Glomerular endothelial cell (primary cell): ENCODE results near the gene DDX60. TPM values are rescaled to one million over a fixed set of nuclear protein-coding genes. Genes with fewer than 3 reads are reported as not detected.
"Not testable (repeated sequence)": the region's sequence is repeated elsewhere in the genome, so short reads cannot be mapped to it uniquely, and the experiment has no call there.

ENCODE experiments used
- DNase-seq: peaks from one replicate; pipeline ENCODE4 v3.0.0-alpha.2; 2011; ENCODE audit warnings: low read depth, low spot score; ENCODE audit errors: extremely low read depth
- total RNA-seq: library from RNA; depleted of rRNA; stranded (reverse); fragments of >200 nt; gene quantifications from 2 replicates; pipeline ENCODE4 v1.2.3, GENCODE V29; 2015

Gene DDX60
- 27.6 and 34.8 TPM in 2 replicates for total RNA-seq

GRCh38 chr4:168318266-168318895 is at the start of gene DDX60:
DDX60 (minus strand) TSS chr4:168318752; CDS start chr4:168311259, 7,493 bp downstream.
- DNase-seq: peak; percentile 55

- DNase-seq: no peak
These were observed 48.5 kb upstream of the DDX60 start for GRCh38 chr4:168367065-168367464.

GRCh38 chr4:168362025-168362401 is 43.5 kb upstream of the DDX60 start:
- no peak for DNase-seq

GRCh38 chr4:168361365-168362024 is 42.9 kb upstream of the DDX60 start:
- DNase-seq: no peak

GRCh38 chr4:168360271-168360670 is 41.7 kb upstream of the DDX60 start:
- DNase-seq: no peak

GRCh38 chr4:168357941-168358340 is 39.4 kb upstream of the DDX60 start:
- no peak for DNase-seq

- no peak for DNase-seq
These were observed 35.2 kb upstream of the DDX60 start for GRCh38 chr4:168353746-168354145.

- no peak for DNase-seq
These were observed 19.0 kb upstream of the DDX60 start for GRCh38 chr4:168337550-168337940.

GRCh38 chr4:168336837-168337549 is 18.4 kb upstream of the DDX60 start:
- DNase-seq: no peak

- no peak for DNase-seq
These were observed 17.1 kb upstream of the DDX60 start for GRCh38 chr4:168335621-168336020.

GRCh38 chr4:168334053-168334452 is 15.5 kb upstream of the DDX60 start:
- DNase-seq: no peak

- not testable (repeated sequence) for DNase-seq
These were observed 12.0 kb upstream of the DDX60 start for GRCh38 chr4:168330575-168330974.

- no peak for DNase-seq
These were observed 7.0 kb upstream of the DDX60 start for GRCh38 chr4:168325591-168325990.

GRCh38 chr4:168321006-168321405 is 2.5 kb upstream of the DDX60 start:
- no peak for DNase-seq

- DNase-seq: no peak
These were observed 1.0 kb upstream of the DDX60 start for GRCh38 chr4:168319486-168320019.

- DNase-seq: no peak
These were observed 931 bp downstream of the DDX60 start for GRCh38 chr4:168317621-168318020.

- DNase-seq: no peak
These were observed 8.8 kb downstream of the DDX60 start for GRCh38 chr4:168309781-168310180.

GRCh38 chr4:168308912-168309311 is 9.6 kb downstream of the DDX60 start:
- DNase-seq: no peak

GRCh38 chr4:168306476-168306875 is 12.1 kb downstream of the DDX60 start:
- no peak for DNase-seq

- peak; percentile 9 for DNase-seq
These were observed 13.7 kb downstream of the DDX60 start for GRCh38 chr4:168304744-168305459.

- DNase-seq: not testable (repeated sequence)
These were observed 15.1 kb downstream of the DDX60 start for GRCh38 chr4:168303430-168303829.
